Measurements from ENCODE around the gene ADGRL3.

DNA sequence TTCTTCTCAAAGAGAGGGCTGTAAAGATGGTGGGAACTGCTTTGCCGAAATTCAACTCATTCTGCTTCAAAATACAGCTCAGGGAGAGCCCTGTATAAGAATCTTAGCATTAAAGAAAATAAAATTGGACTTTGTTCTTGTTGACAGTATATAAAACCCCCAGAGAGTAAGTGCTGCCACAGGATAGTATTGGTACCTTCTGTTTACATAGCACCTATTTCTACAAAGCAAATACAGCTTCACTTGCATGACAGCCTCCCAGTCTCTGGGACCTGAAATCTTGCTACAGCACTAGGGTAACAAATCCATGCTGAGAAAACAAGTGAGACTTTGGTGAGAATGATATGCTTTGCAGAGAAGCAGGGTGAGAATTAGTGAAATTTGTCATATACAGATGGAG, 428.6 kb downstream of the ADGRL3 start:
- TF ChIP-seq, protein P1, sequence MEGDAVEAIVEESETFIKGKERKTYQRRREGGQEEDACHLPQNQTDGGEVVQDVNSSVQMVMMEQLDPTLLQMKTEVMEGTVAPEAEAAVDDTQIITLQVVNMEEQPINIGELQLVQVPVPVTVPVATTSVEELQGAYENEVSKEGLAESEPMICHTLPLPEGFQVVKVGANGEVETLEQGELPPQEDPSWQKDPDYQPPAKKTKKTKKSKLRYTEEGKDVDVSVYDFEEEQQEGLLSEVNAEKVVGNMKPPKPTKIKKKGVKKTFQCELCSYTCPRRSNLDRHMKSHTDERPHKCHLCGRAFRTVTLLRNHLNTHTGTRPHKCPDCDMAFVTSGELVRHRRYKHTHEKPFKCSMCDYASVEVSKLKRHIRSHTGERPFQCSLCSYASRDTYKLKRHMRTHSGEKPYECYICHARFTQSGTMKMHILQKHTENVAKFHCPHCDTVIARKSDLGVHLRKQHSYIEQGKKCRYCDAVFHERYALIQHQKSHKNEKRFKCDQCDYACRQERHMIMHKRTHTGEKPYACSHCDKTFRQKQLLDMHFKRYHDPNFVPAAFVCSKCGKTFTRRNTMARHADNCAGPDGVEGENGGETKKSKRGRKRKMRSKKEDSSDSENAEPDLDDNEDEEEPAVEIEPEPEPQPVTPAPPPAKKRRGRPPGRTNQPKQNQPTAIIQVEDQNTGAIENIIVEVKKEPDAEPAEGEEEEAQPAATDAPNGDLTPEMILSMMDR (IDR thresholded peaks at IDR 0.05): no peak
- no peak for TF ChIP-seq POLR2A (IDR thresholded peaks at IDR 0.05)
